ENCODE results near the gene ARID3A.
"Not testable (repeated sequence)": the region's sequence is repeated elsewhere in the genome, so short reads cannot be mapped to it uniquely, and the experiment has no call there.

The ARID3A gene

DNA sequence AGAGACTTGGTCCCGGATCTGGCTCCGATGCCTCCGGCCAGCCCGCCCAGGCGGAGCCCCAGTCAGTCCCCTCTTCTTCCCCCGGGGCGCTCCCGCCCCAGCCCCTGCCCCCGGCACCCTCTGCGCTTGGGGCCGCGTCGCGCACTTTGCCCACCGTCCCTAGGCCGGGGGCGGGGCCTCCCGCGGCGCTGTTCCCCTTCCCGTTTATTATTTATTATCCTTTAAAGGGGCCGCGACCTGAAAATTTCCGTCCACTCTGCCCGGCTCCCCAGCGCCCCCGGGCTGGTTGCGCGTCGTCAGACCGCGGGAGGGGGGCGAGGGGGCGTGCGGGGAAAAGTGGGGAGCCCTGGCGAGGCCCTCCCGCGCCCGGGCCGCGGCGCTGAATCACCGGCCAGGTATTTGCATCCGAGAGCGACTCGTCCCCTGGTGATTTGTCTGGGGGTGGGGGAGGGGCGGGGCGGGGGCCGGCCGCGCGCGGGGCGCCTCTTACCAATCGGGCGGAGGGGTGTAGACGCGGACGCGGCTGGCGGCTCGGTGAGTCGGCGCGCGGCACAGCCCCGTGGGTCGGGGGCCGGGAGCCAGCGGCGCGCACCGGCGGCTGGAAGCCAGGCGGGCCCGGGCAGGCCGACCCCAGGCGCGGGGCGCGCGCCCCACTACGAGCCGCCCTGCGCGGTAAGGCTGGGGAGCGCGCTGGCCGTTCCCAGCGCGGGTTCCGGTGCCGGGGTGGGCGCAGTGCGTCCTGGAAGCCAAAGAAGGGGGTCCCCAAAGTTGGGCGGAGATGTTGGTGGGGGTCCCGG lies at the start of gene ARID3A:
ARID3A (plus strand) TSS at position 510 of the 797 bp plus-strand sequence. CDS start 3,494 bp downstream, outside the sequence.
- DNase-seq = peak; percentile 71

DNA sequence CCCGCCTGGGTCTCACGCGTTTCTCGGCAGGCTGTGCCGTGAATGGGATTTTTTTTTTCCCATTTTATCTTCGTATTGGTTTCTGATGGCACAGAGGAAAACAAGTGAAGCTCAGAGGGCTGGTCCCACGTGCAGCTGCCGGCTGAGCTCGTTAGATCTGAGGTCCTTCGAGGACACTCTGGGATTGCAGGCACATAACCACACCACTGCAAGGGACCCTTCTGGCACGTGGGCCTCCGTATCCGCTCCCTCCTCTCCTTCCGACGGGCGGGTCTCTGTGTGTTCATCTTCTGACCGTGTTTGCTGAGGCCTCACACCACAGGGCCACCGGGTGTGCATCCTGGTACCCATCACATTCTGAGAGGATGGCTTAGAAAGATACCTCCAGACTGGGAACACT lies 49.7 kb upstream of the ARID3A start:
- DNase-seq = no peak

- DNase-seq = no peak
Observed at GRCh38 chr19:876780-877314, 49.0 kb upstream of the ARID3A start.

GRCh38 chr19:877992-878660 lies 47.7 kb upstream of the ARID3A start:
- DNase-seq = not testable (repeated sequence)

DNA sequence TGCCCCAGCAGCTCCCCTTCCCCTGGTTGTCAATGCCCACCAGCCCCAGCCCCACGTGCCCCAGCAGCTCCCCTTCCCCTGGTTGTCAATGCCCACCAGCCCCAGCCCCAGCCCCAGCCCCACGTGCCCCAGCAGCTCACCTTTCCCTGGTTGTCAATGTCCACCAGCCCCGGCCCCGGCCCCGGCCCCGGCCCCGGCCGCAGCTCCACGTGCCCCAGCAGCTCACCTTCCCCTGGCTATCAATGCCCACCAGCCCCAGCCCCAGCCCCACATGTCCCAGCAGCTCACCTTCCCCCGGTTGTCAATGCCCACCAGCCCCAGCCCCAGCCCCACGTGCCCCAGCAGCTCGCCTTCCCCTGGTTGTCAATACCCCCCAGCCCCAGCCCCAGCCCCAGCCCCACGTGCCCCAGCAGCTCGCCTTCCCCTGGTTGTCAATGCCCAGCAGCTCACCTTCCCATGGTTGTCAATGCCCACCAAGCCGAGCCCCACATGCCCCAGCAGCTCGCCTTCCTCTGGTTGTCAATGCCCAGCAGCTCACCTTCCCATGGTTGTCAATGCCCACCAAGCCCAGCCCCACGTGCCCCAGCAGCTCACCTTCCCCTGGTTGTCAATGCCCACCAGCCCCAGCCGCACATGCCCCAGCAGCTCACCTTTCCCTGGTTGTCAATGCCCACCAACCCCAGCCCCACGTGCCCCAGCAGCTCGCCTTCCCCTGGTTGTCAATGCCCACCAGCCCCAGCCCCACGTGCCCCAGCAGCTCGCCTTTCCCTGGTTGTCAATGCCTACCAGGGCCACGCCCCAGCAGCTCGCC lies 46.9 kb upstream of the ARID3A start:
- DNase-seq = not testable (repeated sequence)

GRCh38 chr19:879711-880438 lies 46.0 kb upstream of the ARID3A start:
- no peak for DNase-seq

DNA sequence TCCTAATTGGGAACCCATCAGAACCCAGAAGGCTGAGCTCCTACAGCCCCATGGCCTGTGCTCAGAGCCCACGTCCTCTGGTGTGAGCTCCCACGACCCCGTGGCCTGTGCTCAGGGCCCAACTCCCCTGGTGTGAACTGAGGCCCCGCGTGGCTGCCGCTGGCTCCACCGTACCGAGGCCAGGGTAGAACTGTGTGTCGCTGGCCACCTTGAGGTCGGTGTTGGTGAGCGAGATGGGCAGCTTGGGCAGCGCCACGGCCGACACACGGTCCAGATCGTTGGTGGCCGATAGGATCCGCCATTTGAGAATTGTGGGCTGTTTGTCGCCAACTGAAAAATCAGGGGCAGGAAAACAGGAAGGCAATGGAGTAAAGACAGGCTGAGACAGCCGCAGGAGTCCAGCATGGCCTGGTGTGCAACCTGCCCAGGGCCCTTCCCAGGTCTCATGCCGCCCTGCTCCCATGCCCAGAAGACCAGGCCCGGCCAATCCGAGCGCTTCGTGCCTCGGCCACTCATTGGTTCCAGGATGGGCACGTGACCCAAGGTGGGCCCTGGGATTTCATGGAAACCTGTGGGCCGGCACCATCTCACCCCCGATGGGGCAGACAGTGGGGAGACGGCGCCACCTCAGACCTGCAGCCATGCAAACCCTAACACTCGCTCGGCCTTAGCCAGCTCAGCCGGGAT lies 44.3 kb upstream of the ARID3A start:
- DNase-seq = no peak

DNA sequence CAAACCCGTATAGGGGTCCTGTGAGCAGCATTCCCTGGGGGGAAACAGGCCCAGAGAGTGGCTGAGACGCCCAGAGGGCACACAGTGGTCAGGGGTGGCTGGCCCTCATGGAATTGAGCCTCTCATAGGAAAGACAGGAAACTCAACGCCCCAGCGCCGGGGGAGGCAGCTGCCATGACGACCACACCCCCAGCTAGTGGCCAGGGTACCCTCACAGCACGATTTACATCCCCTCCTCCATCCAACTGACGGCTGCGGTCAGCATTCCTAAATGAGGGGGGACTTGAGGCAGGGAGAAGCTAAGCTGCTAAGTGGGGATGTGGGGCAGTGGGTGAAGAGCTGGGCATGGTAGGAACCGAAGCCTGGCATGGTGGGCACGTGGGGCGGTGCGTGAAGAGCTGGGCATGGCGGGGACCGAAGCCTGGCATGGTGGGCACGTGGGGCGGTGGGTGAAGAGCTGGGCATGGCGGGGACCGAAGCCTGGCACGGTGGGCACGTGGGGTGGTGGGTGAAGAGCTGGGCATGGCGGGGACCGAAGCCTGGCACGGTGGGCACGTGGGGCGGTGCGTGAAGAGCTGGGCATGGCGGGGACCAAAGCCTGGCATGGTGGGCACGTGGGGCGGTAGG lies 42.9 kb upstream of the ARID3A start:
- no peak for DNase-seq

GRCh38 chr19:883661-884211 lies 42.1 kb upstream of the ARID3A start:
- DNase-seq = no peak

GRCh38 chr19:884420-885211 lies 41.2 kb upstream of the ARID3A start:
- DNase-seq = no peak

- no peak for DNase-seq
Observed at GRCh38 chr19:885536-886224, 40.2 kb upstream of the ARID3A start.

- no peak for DNase-seq
Observed at GRCh38 chr19:887072-887471, 38.8 kb upstream of the ARID3A start.

- no peak for DNase-seq
Observed at GRCh38 chr19:887599-887998, 38.2 kb upstream of the ARID3A start.

GRCh38 chr19:888581-889385 lies 37.1 kb upstream of the ARID3A start:
- DNase-seq = peak; percentile 71

- DNase-seq = no peak
Observed at GRCh38 chr19:889662-890295, 36.1 kb upstream of the ARID3A start.

DNA sequence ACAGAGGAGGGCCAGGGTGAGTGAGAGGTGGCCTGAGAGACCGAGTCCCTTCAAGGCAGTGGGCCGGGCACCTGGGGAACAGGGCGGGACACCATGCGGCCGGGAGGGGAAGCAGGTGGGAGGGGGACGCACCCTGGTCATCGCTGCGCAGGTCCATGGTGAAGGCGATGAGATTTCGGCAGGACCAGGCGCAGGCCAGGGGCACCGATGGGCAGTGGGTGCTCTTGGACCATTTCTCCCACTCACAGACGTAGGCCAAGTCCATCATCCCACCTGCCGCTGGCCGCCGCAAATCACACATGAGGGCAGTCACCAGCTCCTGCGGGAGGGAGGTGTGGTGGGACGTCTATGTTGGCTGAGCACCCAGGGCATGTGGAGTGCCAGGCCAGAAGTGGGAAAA lies 35.0 kb upstream of the ARID3A start:
- no peak for DNase-seq

GRCh38 chr19:891421-892200 lies 34.2 kb upstream of the ARID3A start:
- peak; percentile 35 for DNase-seq

Measured in CD4-positive, alpha-beta T cell treated with Interleukin-15 for 1 hour (primary cell).